NB4 (cell line): Measurements from ENCODE around the gene KLHL41.
"Not testable (repeated sequence)": the region's sequence is repeated elsewhere in the genome, so short reads cannot be mapped to it uniquely, and the experiment has no call there.

Experiments used
- DNase-seq: peaks from one replicate; pipeline ENCODE4 v3.0.0; 2010; ENCODE audit warnings: low read depth
- H3K4me3 ChIP-seq: one replicate; pipeline ENCODE4 v1.5.1; 2011; ENCODE audit warnings: mild to moderate bottlenecking, low read depth, low read length, moderate library complexity
- CTCF ChIP-seq: IDR thresholded peaks from one replicate; pipeline ENCODE4 v1.5.1; 2012; ENCODE audit warnings: low read depth, low read length
- MAX ChIP-seq: IDR thresholded peaks from 2 replicates; pipeline ENCODE4 v1.6.1; 2011; ENCODE audit warnings: low read depth, low read length
- MYC ChIP-seq: IDR thresholded peaks from 2 replicates; pipeline ENCODE4 v1.6.1; 2011; ENCODE audit warnings: low read depth, low read length
- POLR2A ChIP-seq: IDR thresholded peaks from 2 replicates; pipeline ENCODE4 v1.6.1; 2011; ENCODE audit warnings: mild to moderate bottlenecking; ENCODE audit not compliant: insufficient read length; ENCODE audit errors: extremely low read depth

Gene KLHL41

GRCh38 chr2:169510496-169510895 is 994 bp downstream of the KLHL41 start:
- TF ChIP-seq CTCF: no peak
- no peak for TF ChIP-seq MYC
- no peak for TF ChIP-seq POLR2A
- no peak for DNase-seq
- H3K4me3 ChIP-seq: no peak overlapping the region

- no peak for TF ChIP-seq POLR2A
- no peak for TF ChIP-seq MAX
- TF ChIP-seq CTCF: no peak
- no peak for TF ChIP-seq MYC
- no peak for DNase-seq
- no peak overlapping the region for H3K4me3 ChIP-seq
Measured at GRCh38 chr2:169511818-169512217, 2.3 kb downstream of the KLHL41 start.

GRCh38 chr2:169512525-169512924 is 3.0 kb downstream of the KLHL41 start:
- TF ChIP-seq POLR2A (no peak), MYC (no peak)
- no peak for DNase-seq
- no peak overlapping the region for H3K4me3 ChIP-seq

- no peak overlapping the region for H3K4me3 ChIP-seq
- no peak for DNase-seq
- no peak for TF ChIP-seq POLR2A
- TF ChIP-seq MAX: no peak
- no peak for TF ChIP-seq MYC
- no peak for TF ChIP-seq CTCF
Measured at GRCh38 chr2:169513094-169513493, 3.6 kb downstream of the KLHL41 start.

- H3K4me3 ChIP-seq: no peak overlapping the region
- DNase-seq: no peak
- no peak for TF ChIP-seq POLR2A
- TF ChIP-seq MYC: no peak
- no peak for TF ChIP-seq CTCF
- no peak for TF ChIP-seq MAX
Measured at GRCh38 chr2:169513926-169514325, 4.4 kb downstream of the KLHL41 start.

- DNase-seq, H3K4me3 ChIP-seq: not testable (repeated sequence)
Measured at GRCh38 chr2:169514758-169515157, 5.3 kb downstream of the KLHL41 start.

GRCh38 chr2:169516488-169516995 is 7.0 kb downstream of the KLHL41 start:
- H3K4me3 ChIP-seq, DNase-seq: not testable (repeated sequence)

GRCh38 chr2:169520896-169521295 is 11.4 kb downstream of the KLHL41 start:
- no peak for TF ChIP-seq MAX
- no peak for TF ChIP-seq CTCF
- no peak for TF ChIP-seq POLR2A
- no peak for TF ChIP-seq MYC
- no peak overlapping the region for H3K4me3 ChIP-seq
- DNase-seq: no peak
